Measurements from ENCODE around the gene LYRM4. TPM values are rescaled to one million over a fixed set of nuclear protein-coding genes. Genes with fewer than 3 reads are reported as not detected.

LYRM4 gene
- total RNA-seq, 4 donors from 2014 or later, result 9.2 to 28.2 (median 14.2) TPM

GRCh38 chr6:5208471-5208971, 52.2 kb downstream of the LYRM4 start:
- peaks cover 11 to 45% (median 27%) of the 10 kb centered on the region in 3 donors for H3K4me1 ChIP-seq
- H3K27ac ChIP-seq, result peak overlapping the region in 1 of 4 donors; percentile 23
- intact Hi-C loops (cut with DNase I), result no loop called here
- no peaks in the 10 kb centered on the region for H3K9me3 ChIP-seq
- WGBS, 2 donors, result 55 to 72% methylated on average over 5 of the region's 5 CpGs
- no peak for DNase-seq
- H3K36me3 ChIP-seq, result peaks cover 0 to 8% (median 0%) of the 10 kb centered on the region in 3 donors
- no peaks in the 10 kb centered on the region for H3K27me3 ChIP-seq
- TF ChIP-seq POLR2A (IDR thresholded peaks at IDR 0.05), result no peak
- TF ChIP-seq CTCF (IDR thresholded peaks at IDR 0.05), result no peak
- no peak overlapping the region for H3K4me3 ChIP-seq

GRCh38 chr6:5208057-5208456, 52.7 kb downstream of the LYRM4 start:
- peaks cover 0 to 4% (median 0%) of the 10 kb centered on the region in 3 donors for H3K36me3 ChIP-seq
- H3K9me3 ChIP-seq, result no peaks in the 10 kb centered on the region
- H3K27ac ChIP-seq, result peak overlapping the region in 1 of 4 donors; percentile 23
- H3K4me3 ChIP-seq, result no peak overlapping the region
- no peak for DNase-seq
- no peaks in the 10 kb centered on the region for H3K27me3 ChIP-seq
- peaks cover 11 to 49% (median 27%) of the 10 kb centered on the region in 3 donors for H3K4me1 ChIP-seq
- intact Hi-C loops (cut with DNase I), result no loop called here
- WGBS, 2 donors, result 73 to 91% methylated on average over 2 of the region's 2 CpGs
- TF ChIP-seq POLR2A (IDR thresholded peaks at IDR 0.05), result no peak
- TF ChIP-seq CTCF (IDR thresholded peaks at IDR 0.05), result no peak

GRCh38 chr6:5206920-5207561, 53.7 kb downstream of the LYRM4 start:
- intact Hi-C loops (cut with DNase I), result loop anchor here (2.0 kb wide), 1 partner anchor 28 kb away; no protein-coding TSS in a partner anchor
- Histone ChIP-seq H3K4me3 (no peak overlapping the region), H3K4me1 (peaks cover 11 to 60% (median 27%) of the 10 kb centered on the region in 3 donors), H3K27me3 (no peaks in the 10 kb centered on the region), H3K9me3 (no peaks in the 10 kb centered on the region), H3K27ac (peak overlapping the region in 1 of 4 donors; percentile 67), H3K36me3 (no peaks in the 10 kb centered on the region)
- 84 to 95% methylated on average over 6 of the region's 6 CpGs for WGBS, 2 donors
- TF ChIP-seq CTCF (IDR thresholded peaks at IDR 0.05), result no peak
- TF ChIP-seq POLR2A (IDR thresholded peaks at IDR 0.05), result no peak
- no peak for DNase-seq

GRCh38 chr6:5205877-5206850, 54.6 kb downstream of the LYRM4 start:
- H3K4me1 ChIP-seq, result peaks cover 11 to 60% (median 27%) of the 10 kb centered on the region in 3 donors
- no peaks in the 10 kb centered on the region for H3K27me3 ChIP-seq
- TF ChIP-seq CTCF (IDR thresholded peaks at IDR 0.05), result no peak
- TF ChIP-seq POLR2A (IDR thresholded peaks at IDR 0.05), result no peak
- intact Hi-C loops (cut with DNase I), result loop anchor here (2.0 kb wide), 1 partner anchor 27 kb away; no protein-coding TSS in a partner anchor
- WGBS, 2 donors, result 54 to 89% methylated on average over 4 to 7 of the region's 7 CpGs
- no peaks in the 10 kb centered on the region for H3K9me3 ChIP-seq
- H3K4me3 ChIP-seq, result no peak overlapping the region
- no peak for DNase-seq
- peak overlapping the region; percentile 46 to 72 (median 65) for H3K27ac ChIP-seq
- H3K36me3 ChIP-seq, result no peaks in the 10 kb centered on the region

Measured in esophagus squamous epithelium (tissue), 5 donors.